Body of pancreas (tissue), 4 donors: ENCODE data around the gene PHTF1. TPM values are rescaled to one million over a fixed set of nuclear protein-coding genes. Genes with fewer than 3 reads are reported as not detected.

Experiments
- ATAC-seq: fragments of 150-250 bp; one replicate; pipeline ENCODE4 v1.9.1; 2016
- DNase-seq, 4 donors: peaks; one replicate each; pipeline ENCODE4 v3.0.0-alpha.2; 2019
- H3K27ac ChIP-seq, 4 donors: fragments of 200-600 bp; sonication (generic); 1 replicate in 3 of 4; 2 replicates in 1 of 4; pipeline versions ENCODE4 v1.5.1 to v1.6.1; 2016 to 2019; ENCODE audit warnings: mild to moderate bottlenecking in 1 of 4, mixed read lengths in 1 of 4, moderate library complexity in 1 of 4
- H3K27me3 ChIP-seq, 2 donors: fragments of 200-600 bp; sonication (generic); one replicate each; pipeline ENCODE4 v1.6.0; 2016; ENCODE audit warnings: mild to moderate bottlenecking in 1 of 2
- H3K36me3 ChIP-seq, 2 donors: fragments of 200-600 bp; sonication (generic); replicated peaks in 1 of 2; 2 replicates each; pipeline ENCODE4 v1.5.1; 2016; ENCODE audit warnings: low read depth in 2 of 2; ENCODE audit not compliant: insufficient read depth in 1 of 2
- H3K4me1 ChIP-seq: fragments of 200-600 bp; sonication (generic); one replicate; pipeline ENCODE4 v1.6.0; 2016
- H3K4me3 ChIP-seq, 2 donors: fragments of 200-600 bp; sonication (generic); 1 replicate in 1 of 2; 2 replicates in 1 of 2; pipeline ENCODE4 v1.5.1; 2016 to 2019
- H3K9me3 ChIP-seq, 3 donors: fragments of 200-600 bp; sonication (generic); 1 replicate in 2 of 3; 2 replicates in 1 of 3; pipeline ENCODE4 v1.5.1; 2016
- POLR2A ChIP-seq, 3 donors: fragments of 450-650 bp; IDR thresholded peaks; one replicate each; pipeline ENCODE4 v1.6.1; 2016; ENCODE audit warnings: antibody characterized with exemption in 3 of 3, mild to moderate bottlenecking in 2 of 3
- WGBS, 2 donors: methylation state at CpG; one replicate each; pipeline ENCODE4 v1.1.5; 2017; 5-methylcytosine and 5-hydroxymethylcytosine counted together
- intact Hi-C: fragments of 100-400 bp; cut with DNase I; formaldehyde crosslinking; loops from one replicate; pipeline ENCODE4 v1.15.1; 2023
- total RNA-seq, 2 donors: library from RNA; depleted of rRNA; stranded (reverse); fragments of >200 nt; gene quantifications; one replicate each; pipeline ENCODE4 v1.1.0, GENCODE V29; 2016
- TF ChIP-seq, protein P1 (sequence below), 7 experiments: fragments of 450-650 bp in 4 of 7; fragments of 200-600 bp in 3 of 7; sonication (generic) in 3 of 7; IDR thresholded peaks; one replicate each; pipeline ENCODE4 v1.5.1; 2016 to 2019; ENCODE audit warnings: antibody characterized with exemption in 7 of 7

PHTF1 gene
- total RNA-seq, 2 donors from 2014 or later = 9.3 to 29.7 TPM

DNA sequence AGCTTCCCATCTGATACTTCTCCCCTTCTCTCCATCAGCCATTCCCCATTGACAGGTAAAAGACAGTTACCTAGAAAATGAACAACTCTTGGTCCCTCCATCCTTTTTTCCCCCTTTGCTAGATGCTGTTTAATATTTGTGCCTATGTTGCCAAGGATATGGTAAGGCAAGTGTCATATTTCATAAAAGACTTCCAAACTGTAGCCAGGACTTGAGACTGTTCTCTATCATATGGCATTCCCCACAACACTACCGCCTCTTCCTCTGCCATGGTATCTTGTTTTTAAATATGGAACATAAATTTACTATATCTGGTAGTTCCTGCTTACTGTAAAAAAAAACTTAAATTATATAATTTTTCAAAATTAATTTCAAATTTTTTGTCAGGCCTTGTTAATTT lies 97.2 kb downstream of the PHTF1 start:
- no peak for ATAC-seq
- no peak for DNase-seq
- Histone ChIP-seq H3K36me3 (peaks cover 0 to 1% of the 10 kb centered on the region in 2 donors), H3K4me3 (no peak overlapping the region), H3K4me1 (peaks cover 10% of the 10 kb centered on the region), H3K27ac (no peak overlapping the region), H3K27me3 (no peaks in the 10 kb centered on the region), H3K9me3 (no peaks in the 10 kb centered on the region)
- intact Hi-C loops = no loop called here
- TF ChIP-seq, protein P1, sequence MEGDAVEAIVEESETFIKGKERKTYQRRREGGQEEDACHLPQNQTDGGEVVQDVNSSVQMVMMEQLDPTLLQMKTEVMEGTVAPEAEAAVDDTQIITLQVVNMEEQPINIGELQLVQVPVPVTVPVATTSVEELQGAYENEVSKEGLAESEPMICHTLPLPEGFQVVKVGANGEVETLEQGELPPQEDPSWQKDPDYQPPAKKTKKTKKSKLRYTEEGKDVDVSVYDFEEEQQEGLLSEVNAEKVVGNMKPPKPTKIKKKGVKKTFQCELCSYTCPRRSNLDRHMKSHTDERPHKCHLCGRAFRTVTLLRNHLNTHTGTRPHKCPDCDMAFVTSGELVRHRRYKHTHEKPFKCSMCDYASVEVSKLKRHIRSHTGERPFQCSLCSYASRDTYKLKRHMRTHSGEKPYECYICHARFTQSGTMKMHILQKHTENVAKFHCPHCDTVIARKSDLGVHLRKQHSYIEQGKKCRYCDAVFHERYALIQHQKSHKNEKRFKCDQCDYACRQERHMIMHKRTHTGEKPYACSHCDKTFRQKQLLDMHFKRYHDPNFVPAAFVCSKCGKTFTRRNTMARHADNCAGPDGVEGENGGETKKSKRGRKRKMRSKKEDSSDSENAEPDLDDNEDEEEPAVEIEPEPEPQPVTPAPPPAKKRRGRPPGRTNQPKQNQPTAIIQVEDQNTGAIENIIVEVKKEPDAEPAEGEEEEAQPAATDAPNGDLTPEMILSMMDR (IDR thresholded peaks at IDR 0.05) = no peak
- no peak for TF ChIP-seq POLR2A (IDR thresholded peaks at IDR 0.05)
- WGBS, 2 donors = 89 to 97% methylated on average over 1 of the region's 1 CpG

DNA sequence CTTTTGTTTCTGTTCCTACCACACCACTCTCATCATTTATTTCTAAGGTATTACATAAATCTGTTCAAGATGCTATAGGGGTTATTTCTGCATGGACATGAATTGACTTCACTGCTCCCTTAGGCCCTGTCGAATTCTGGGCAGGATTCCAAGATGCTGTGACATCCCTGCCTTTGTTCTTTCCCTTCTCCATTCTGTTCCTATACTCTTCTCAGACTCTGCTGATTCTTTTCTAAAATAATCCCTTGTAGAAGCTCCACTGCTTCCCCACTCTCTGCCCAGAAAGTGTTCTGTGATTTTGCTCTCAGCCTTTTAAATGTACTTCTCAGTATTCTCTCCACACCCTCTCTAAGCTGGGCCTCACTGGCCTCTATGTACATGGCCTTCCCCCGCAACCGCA lies 99.2 kb downstream of the PHTF1 start:
- Histone ChIP-seq H3K4me3 (no peak overlapping the region), H3K4me1 (peaks cover 15% of the 10 kb centered on the region), H3K27me3 (no peaks in the 10 kb centered on the region), H3K36me3 (peaks cover 0 to 1% of the 10 kb centered on the region in 2 donors), H3K27ac (no peak overlapping the region), H3K9me3 (no peaks in the 10 kb centered on the region)
- TF ChIP-seq, protein P1 (IDR thresholded peaks at IDR 0.05) = no peak
- TF ChIP-seq POLR2A (IDR thresholded peaks at IDR 0.05) = no peak
- intact Hi-C loops = no loop called here
- no peak for ATAC-seq
- 65 to 67% methylated on average over 3 of the region's 3 CpGs for WGBS, 2 donors
- no peak for DNase-seq

DNA sequence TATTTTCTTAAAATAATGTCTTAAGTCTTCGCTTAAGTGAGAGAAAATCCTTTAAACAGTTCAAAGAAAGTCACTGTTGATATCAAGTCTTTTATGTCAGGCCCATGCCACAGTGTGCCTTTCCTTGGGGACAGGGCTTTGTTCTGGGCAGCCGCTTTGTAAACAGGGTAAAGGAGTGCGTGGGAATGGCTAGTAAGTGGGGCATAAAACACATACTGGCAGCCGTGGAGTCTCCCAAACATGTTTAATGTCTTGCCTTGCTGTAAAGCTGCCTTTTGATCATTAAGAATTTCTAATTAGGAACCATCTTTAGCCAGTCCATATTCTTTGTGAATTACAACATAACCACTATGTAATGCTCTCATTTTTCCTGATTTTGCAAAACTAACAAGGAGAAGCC lies 99.7 kb downstream of the PHTF1 start:
- DNase-seq (no peak), ATAC-seq (no peak)
- no peak overlapping the region for H3K4me3 ChIP-seq
- no peaks in the 10 kb centered on the region for H3K27me3 ChIP-seq
- H3K4me1 ChIP-seq = peaks cover 15% of the 10 kb centered on the region
- TF ChIP-seq POLR2A (IDR thresholded peaks at IDR 0.05) = no peak
- no peak overlapping the region for H3K27ac ChIP-seq
- peaks cover 0 to 1% of the 10 kb centered on the region in 2 donors for H3K36me3 ChIP-seq
- intact Hi-C loops = no loop called here
- WGBS, 2 donors = 90 to 97% methylated on average over 4 of the region's 4 CpGs
- no peaks in the 10 kb centered on the region for H3K9me3 ChIP-seq

DNA sequence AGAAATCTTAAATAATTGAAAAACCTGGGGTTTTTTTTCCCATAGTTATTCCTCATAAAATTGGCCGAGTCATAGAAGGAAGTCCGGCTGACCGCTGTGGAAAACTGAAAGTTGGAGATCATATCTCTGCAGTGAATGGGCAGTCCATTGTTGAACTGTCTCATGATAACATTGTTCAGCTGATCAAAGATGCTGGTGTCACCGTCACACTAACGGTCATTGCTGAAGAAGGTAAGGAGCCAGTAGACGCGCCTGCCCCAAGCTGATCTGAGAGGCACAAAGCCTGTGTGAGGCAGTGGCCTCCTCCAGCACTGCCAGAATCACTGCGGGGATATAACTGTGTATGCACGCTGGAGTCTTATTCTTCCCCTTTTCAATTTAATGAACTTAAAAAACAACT lies 100.3 kb downstream of the PHTF1 start:
- DNase-seq (no peak), ATAC-seq (no peak)
- Histone ChIP-seq H3K4me1 (peaks cover 15% of the 10 kb centered on the region), H3K36me3 (peaks cover 0 to 3% of the 10 kb centered on the region in 2 donors), H3K9me3 (no peaks in the 10 kb centered on the region), H3K27me3 (no peaks in the 10 kb centered on the region), H3K27ac (no peak overlapping the region), H3K4me3 (no peak overlapping the region)
- intact Hi-C loops = no loop called here
- TF ChIP-seq POLR2A (IDR thresholded peaks at IDR 0.05) = no peak
- TF ChIP-seq, protein P1 (IDR thresholded peaks at IDR 0.05) = no peak
- WGBS, 2 donors = 87 to 93% methylated on average over 9 of the region's 9 CpGs

DNA sequence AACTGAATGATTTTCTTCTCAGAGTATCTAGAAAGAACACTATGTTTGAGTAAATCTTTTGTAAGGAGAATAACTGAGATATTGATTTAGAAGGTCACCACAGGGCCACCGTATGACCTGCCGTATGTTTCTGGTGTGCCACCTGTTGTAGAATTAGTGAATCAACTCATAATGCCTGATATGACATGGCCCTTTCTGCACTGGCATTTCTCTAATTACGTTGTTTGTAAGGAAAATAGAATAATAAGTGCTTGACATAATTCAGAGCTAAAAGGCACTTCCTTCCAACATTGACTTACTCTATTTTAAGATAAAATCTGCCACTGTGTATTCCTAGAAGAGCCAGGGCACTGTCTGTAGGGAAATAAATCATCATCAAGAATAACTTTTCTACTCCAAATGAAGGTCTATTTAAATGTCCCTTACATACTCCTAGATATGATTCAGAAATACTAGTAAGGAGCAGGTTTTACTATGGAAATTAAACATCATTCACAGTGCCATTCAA lies 101.7 kb downstream of the PHTF1 start:
- WGBS, 2 donors = 47 to 48% methylated on average over 3 of the region's 3 CpGs
- Histone ChIP-seq H3K4me3 (no peak overlapping the region), H3K36me3 (peaks cover 0 to 3% of the 10 kb centered on the region in 2 donors), H3K4me1 (peaks cover 15% of the 10 kb centered on the region), H3K27me3 (no peaks in the 10 kb centered on the region), H3K9me3 (no peaks in the 10 kb centered on the region), H3K27ac (no peak overlapping the region)
- ATAC-seq (no peak), DNase-seq (peak in 1 of 4 donors; percentile 25)
- TF ChIP-seq, protein P1 (IDR thresholded peaks at IDR 0.05) = peak in 1 of 7 experiments; percentile 8
- TF ChIP-seq POLR2A (IDR thresholded peaks at IDR 0.05) = no peak
- intact Hi-C loops = no loop called here
